ENCODE results near the gene CFL2.

The CFL2 gene

DNA sequence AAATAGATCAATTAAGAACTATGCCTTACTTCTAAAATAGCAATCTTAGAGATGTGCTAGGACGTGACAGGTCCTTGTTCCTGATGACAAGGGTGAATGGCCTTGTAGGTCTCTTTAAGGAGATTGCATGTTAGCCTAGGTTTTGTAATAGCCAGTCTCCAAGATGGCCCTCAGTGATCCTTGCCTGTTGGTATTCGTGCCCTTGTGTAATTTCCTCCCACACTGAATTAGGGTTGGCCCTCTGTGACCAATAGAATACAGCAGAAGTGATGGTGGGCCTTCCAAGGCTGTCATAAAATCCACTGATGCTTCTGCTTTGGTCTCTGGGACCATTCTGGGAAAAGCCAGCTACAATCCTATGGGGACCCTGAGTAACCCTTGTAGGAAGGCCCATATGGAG lies 46.3 kb downstream of the CFL2 start:
- DNase-seq: no peak

- no peak for DNase-seq
Measured at GRCh38 chr14:34667007-34667406, 47.4 kb downstream of the CFL2 start.

GRCh38 chr14:34665785-34666435 lies 48.5 kb downstream of the CFL2 start:
- DNase-seq: peak; percentile 14

DNA sequence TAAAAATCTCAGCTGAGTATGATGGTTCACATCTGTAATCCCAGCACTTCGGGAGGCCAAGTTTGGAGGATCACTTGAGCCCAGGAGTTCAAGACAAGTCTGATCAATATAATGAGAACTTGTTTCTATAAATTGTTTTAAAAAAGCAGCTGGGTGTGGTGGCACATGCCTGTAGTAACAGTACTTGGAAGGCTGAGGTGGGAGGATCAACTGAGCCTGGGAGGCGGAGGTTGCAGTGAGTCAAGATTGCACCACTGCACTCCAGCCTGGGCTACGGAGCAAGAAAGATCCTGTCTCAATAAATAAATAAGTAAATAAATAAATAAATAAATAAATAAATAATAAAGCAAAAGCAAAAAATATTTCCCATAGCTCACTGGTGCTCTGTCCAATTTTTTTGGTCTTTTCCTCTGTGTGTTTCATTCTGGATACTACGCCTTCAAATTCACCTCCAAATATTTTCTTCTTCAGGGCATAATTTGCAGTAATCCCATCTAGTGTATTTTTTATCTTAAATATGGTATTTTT lies 51.8 kb downstream of the CFL2 start:
- no peak for DNase-seq

GRCh38 chr14:34660796-34661195 lies 53.6 kb downstream of the CFL2 start:
- no peak for DNase-seq
